HL-60 (cell line): ENCODE data around the gene PNPLA6.

Experiments
- GABPA ChIP-seq: IDR thresholded peaks from 2 replicates; pipeline ENCODE4 v1.6.1; 2012; ENCODE audit warnings: low read depth
- POLR2AphosphoS5 ChIP-seq: IDR thresholded peaks from 2 replicates; pipeline ENCODE4 v1.6.1; 2012; ENCODE audit warnings: low read depth
- SPI1 ChIP-seq: IDR thresholded peaks from 2 replicates; pipeline ENCODE4 v1.6.1; 2012; ENCODE audit warnings: low read depth, mild to moderate bottlenecking, borderline replicate concordance
- TF ChIP-seq, protein P1 (sequence below): IDR thresholded peaks from one replicate; pipeline ENCODE4 v1.5.1; 2011; ENCODE audit warnings: low read length, control low read depth, inconsistent platforms; ENCODE audit not compliant: insufficient read depth
- TF ChIP-seq, protein P2 (sequence below): IDR thresholded peaks from 2 replicates; pipeline ENCODE4 v1.6.1; 2012; ENCODE audit warnings: low read depth; ENCODE audit not compliant: insufficient replicate concordance

DNA sequence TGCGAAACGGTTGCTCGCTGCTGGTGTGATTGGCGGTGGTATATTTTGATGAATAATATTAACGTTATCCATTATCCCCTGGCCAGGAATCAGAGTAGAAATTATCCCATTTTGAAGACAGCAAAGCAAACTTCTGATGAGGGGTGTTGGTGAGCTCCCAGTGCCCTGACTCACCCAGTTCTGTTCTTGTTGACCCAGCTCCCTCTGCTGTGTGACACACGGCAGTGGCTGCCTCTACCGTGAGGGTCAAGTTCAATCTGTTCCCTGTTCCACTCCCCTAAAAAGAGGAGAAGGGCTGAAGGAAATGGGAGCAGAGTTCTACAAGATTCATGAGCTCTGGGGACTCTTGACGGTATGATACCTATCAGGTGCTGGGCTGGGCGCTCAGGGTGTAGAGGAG is 62.2 kb downstream of the PNPLA6 start:
- TF ChIP-seq, protein P1, sequence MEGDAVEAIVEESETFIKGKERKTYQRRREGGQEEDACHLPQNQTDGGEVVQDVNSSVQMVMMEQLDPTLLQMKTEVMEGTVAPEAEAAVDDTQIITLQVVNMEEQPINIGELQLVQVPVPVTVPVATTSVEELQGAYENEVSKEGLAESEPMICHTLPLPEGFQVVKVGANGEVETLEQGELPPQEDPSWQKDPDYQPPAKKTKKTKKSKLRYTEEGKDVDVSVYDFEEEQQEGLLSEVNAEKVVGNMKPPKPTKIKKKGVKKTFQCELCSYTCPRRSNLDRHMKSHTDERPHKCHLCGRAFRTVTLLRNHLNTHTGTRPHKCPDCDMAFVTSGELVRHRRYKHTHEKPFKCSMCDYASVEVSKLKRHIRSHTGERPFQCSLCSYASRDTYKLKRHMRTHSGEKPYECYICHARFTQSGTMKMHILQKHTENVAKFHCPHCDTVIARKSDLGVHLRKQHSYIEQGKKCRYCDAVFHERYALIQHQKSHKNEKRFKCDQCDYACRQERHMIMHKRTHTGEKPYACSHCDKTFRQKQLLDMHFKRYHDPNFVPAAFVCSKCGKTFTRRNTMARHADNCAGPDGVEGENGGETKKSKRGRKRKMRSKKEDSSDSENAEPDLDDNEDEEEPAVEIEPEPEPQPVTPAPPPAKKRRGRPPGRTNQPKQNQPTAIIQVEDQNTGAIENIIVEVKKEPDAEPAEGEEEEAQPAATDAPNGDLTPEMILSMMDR = no peak
- TF ChIP-seq SPI1 (no peak), POLR2AphosphoS5 (no peak), GABPA (no peak)
- TF ChIP-seq, protein P2, sequence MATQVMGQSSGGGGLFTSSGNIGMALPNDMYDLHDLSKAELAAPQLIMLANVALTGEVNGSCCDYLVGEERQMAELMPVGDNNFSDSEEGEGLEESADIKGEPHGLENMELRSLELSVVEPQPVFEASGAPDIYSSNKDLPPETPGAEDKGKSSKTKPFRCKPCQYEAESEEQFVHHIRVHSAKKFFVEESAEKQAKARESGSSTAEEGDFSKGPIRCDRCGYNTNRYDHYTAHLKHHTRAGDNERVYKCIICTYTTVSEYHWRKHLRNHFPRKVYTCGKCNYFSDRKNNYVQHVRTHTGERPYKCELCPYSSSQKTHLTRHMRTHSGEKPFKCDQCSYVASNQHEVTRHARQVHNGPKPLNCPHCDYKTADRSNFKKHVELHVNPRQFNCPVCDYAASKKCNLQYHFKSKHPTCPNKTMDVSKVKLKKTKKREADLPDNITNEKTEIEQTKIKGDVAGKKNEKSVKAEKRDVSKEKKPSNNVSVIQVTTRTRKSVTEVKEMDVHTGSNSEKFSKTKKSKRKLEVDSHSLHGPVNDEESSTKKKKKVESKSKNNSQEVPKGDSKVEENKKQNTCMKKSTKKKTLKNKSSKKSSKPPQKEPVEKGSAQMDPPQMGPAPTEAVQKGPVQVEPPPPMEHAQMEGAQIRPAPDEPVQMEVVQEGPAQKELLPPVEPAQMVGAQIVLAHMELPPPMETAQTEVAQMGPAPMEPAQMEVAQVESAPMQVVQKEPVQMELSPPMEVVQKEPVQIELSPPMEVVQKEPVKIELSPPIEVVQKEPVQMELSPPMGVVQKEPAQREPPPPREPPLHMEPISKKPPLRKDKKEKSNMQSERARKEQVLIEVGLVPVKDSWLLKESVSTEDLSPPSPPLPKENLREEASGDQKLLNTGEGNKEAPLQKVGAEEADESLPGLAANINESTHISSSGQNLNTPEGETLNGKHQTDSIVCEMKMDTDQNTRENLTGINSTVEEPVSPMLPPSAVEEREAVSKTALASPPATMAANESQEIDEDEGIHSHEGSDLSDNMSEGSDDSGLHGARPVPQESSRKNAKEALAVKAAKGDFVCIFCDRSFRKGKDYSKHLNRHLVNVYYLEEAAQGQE = no peak
